ENCODE measurements around the gene MIA3. TPM values are rescaled to one million over a fixed set of nuclear protein-coding genes. Genes with fewer than 3 reads are reported as not detected.
A peak's percentile ranks its signal among the peaks of the same experiment; 100 is the strongest.

MIA3 gene
- total RNA-seq, 1 experiment from 2014 or later, result 50.8 TPM

DNA sequence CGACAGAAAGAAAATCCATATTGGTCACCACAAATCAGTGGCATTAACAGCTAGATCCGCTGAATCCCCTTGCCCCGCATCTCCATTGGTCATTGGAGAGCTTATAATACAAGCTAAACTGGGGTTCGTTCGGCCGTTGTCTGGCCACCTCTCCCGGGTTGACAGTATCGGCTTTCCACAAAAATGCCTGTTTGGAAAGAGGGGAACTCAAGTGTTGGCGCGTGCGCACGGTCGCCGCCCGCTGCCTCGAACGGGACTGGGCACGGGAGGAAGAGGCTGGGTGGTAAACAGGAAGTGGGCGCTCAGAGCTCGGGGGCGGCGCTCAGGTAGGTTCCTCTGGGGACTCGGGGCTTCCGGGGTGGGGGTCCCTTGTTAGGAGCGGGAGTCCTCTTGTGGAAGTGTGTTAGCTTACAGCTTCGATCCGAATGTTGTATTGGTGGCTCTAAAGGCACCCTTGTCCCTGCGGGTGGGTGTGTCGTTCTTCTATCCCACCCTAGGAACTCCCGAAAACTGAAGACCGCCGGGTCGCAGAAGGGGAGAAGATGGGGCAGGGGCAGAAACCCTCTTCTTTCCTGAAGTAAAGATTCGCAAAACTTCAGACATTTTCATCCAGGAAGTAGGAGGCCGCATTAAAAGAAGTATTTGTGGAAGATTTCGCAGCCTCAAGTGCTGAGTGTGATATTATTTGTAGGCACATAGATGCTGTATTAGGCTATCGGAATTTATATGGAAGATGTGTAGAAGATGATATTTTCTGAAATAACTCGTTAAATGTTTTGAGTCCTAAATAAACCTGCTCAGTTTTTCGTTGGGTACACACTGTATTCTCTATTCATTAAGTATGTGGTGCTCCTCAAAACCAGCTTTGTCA is 95.4 kb downstream of the MIA3 start:
- intact Hi-C loops (cut with micrococcal nuclease), result loop anchor here (1.0 to 5.0 kb wide), 4 partner anchors 71 to 1926 kb away; partner anchors contain the start of gene MTARC1
- BruUV-seq (replicated peaks), result no TSS peak
- POLR2A ChIA-PET (ENCODE audit: unreplicated experiment), result interaction anchor here (1.0 to 1.1 kb wide), 2 partner anchors 23 to 123 kb away, joined by 3 to 8 read pairs; partner anchors contain the start of genes FAM177B and TAF1A

GRCh38 chr1:222716393-222716792 is 98.5 kb downstream of the MIA3 start:
- no peaks in the 10 kb centered on the region for H3K9me2 ChIP-seq (replicated peaks; ENCODE audit: low read length)
- peaks cover 5% of the 10 kb centered on the region for H3F3A ChIP-seq (ENCODE audit: low read length, unreplicated experiment)
- H3K36me3 ChIP-seq (ENCODE audit: low read depth, low read length), result peaks cover 42% of the 10 kb centered on the region
- no peak overlapping the region for H2AFZ ChIP-seq (ENCODE audit: low read length)
- TF ChIP-seq EZH2 (IDR thresholded peaks at IDR 0.05; ENCODE audit: low read length, unreplicated experiment) (no peak), CTCF (conservative IDR thresholded peaks at IDR 0.05; ENCODE audit: low read depth, low read length) (no peak), EZH2phosphoT487 (IDR thresholded peaks at IDR 0.05; ENCODE audit: borderline replicate concordance, low read length) (no peak)
- peaks cover 27% of the 10 kb centered on the region for H3K79me2 ChIP-seq (ENCODE audit: low read length)
- intact Hi-C loops (cut with micrococcal nuclease), result no loop called here
- H3K9me3 ChIP-seq (ENCODE audit: low read length), result no peaks in the 10 kb centered on the region
- H3K4me2 ChIP-seq (ENCODE audit: low read length), result no peak overlapping the region
- no peaks in the 10 kb centered on the region for H4K20me1 ChIP-seq (ENCODE audit: low read length)
- BruUV-seq (replicated peaks), result no TSS peak
- no peaks in the 10 kb centered on the region for H3K27me3 ChIP-seq (ENCODE audit: low read length)
- POLR2A ChIA-PET (ENCODE audit: unreplicated experiment), result no interaction called here
- ATAC-seq, result no peak
- H3K4me3 ChIP-seq (ENCODE audit: low read length), result no peak overlapping the region
- H3K27ac ChIP-seq (ENCODE audit: low read length), result no peak overlapping the region
- CTCF ChIA-PET, result no interaction called here
- no peak for DNase-seq
- H3K9ac ChIP-seq (ENCODE audit: low read length), result no peak overlapping the region
- H3K4me1 ChIP-seq (ENCODE audit: insufficient read depth, low read length), result 0 out of 2 replicates have a peak, but pooled peaks cover 5% of the 10 kb centered on the region

More for the DNA sequence above, 95.4 kb downstream of the MIA3 start:
- Histone ChIP-seq H3K4me1 (ENCODE audit: insufficient read depth, low read length) (peaks cover 19% of the 10 kb centered on the region), H3F3A (ENCODE audit: low read length, unreplicated experiment) (peaks cover 5% of the 10 kb centered on the region), H3K27me3 (ENCODE audit: low read length) (no peaks in the 10 kb centered on the region), H3K27ac (ENCODE audit: low read length) (peak overlapping the region; percentile 78), H3K9me3 (ENCODE audit: low read length) (no peaks in the 10 kb centered on the region), H3K36me3 (ENCODE audit: low read depth, low read length) (peaks cover 17% of the 10 kb centered on the region), H3K79me2 (ENCODE audit: low read length) (peaks cover 56% of the 10 kb centered on the region), H3K4me3 (ENCODE audit: low read length) (peak overlapping the region; percentile 79), H3K9ac (ENCODE audit: low read length) (peak overlapping the region; percentile 83), H3K4me2 (ENCODE audit: low read length) (peak overlapping the region; percentile 90), H3K9me2 (replicated peaks; ENCODE audit: low read length) (no peaks in the 10 kb centered on the region), H2AFZ (ENCODE audit: low read length) (peak overlapping the region; percentile 98), H4K20me1 (ENCODE audit: low read length) (0 out of 2 replicates have a peak, but pooled peaks cover 7% of the 10 kb centered on the region)
- CTCF ChIA-PET, result no interaction called here
- DNase-seq (peak; percentile 99), ATAC-seq (peak; percentile 63)
- TF ChIP-seq CTCF (conservative IDR thresholded peaks at IDR 0.05; ENCODE audit: low read depth, low read length) (no peak), EZH2phosphoT487 (IDR thresholded peaks at IDR 0.05; ENCODE audit: borderline replicate concordance, low read length) (no peak), EZH2 (IDR thresholded peaks at IDR 0.05; ENCODE audit: low read length, unreplicated experiment) (no peak)

Other genes starting within 250 kb of the MIA3 start
- 1.1 and 1.2 TPM in 2 replicates for gene HHIPL2, start 70.0 kb upstream of the MIA3 start, total RNA-seq (2014; rRNA removed)
- 27.9 and 29.4 TPM in 2 replicates for gene TAF1A, start 28.2 kb upstream of the MIA3 start, total RNA-seq (2014; rRNA removed)
- 38.0 and 41.4 TPM in 2 replicates for gene AIDA, start 94.4 kb downstream of the MIA3 start, total RNA-seq (2014; rRNA removed)
- 60.7 and 68.4 TPM in 2 replicates for gene BROX, start 94.5 kb downstream of the MIA3 start, total RNA-seq (2014; rRNA removed)
- not detected in 2 replicates for gene FAM177B, start 119.1 kb downstream of the MIA3 start, total RNA-seq (2014; rRNA removed)
- gene DISP1, start 196.9 kb downstream of the MIA3 start, total RNA-seq (2014; rRNA removed), result 0.63 and 1.3 TPM in 2 replicates